Smooth muscle cell (in vitro differentiated cells): Measurements from ENCODE around the gene CDC42EP4. TPM values are rescaled to one million over a fixed set of nuclear protein-coding genes. Genes with fewer than 3 reads are reported as not detected.

Experiments
- DNase-seq: peaks from one replicate; lab custom pipeline; 2025; ENCODE audit not compliant: unreplicated experiment; lab: John Stamatoyannopoulos, UW
- H2AFZ ChIP-seq: fragments of 200-600 bp; sonication (generic); 2 replicates; pipeline ENCODE4 v1.6.0; 2016; ENCODE audit warnings: antibody characterized with exemption, low read depth, mild to moderate bottlenecking
- H3F3A ChIP-seq: fragments of 200-600 bp; sonication (generic); 2 replicates; pipeline ENCODE4 v1.6.0; 2017; ENCODE audit warnings: antibody characterized with exemption, low read depth
- H3K27ac ChIP-seq: fragments of 200-600 bp; sonication (generic); 2 replicates; pipeline ENCODE4 v1.5.1; 2016; ENCODE audit warnings: low read depth, mild to moderate bottlenecking
- H3K27me3 ChIP-seq: fragments of 200-600 bp; sonication (generic); 2 replicates; pipeline ENCODE4 v1.6.1; 2016; ENCODE audit warnings: low read depth, mild to moderate bottlenecking
- H3K36me3 ChIP-seq: fragments of 200-600 bp; sonication (generic); 2 replicates; pipeline ENCODE4 v1.5.1; 2016; ENCODE audit warnings: low read depth
- H3K4me1 ChIP-seq: fragments of 200-600 bp; sonication (generic); 2 replicates; pipeline ENCODE4 v1.5.1; 2016; ENCODE audit warnings: low read depth
- H3K4me2 ChIP-seq: fragments of 200-600 bp; sonication (generic); 2 replicates; pipeline ENCODE4 v1.6.0; 2016; ENCODE audit warnings: mild to moderate bottlenecking
- H3K4me3 ChIP-seq: fragments of 200-600 bp; sonication (generic); 2 replicates; pipeline ENCODE4 v1.5.1; 2016; ENCODE audit warnings: mild to moderate bottlenecking
- H3K79me2 ChIP-seq: fragments of 200-600 bp; sonication (generic); 2 replicates; pipeline ENCODE4 v1.6.0; 2016; ENCODE audit warnings: low read depth, mild to moderate bottlenecking
- H3K9ac ChIP-seq: fragments of 200-600 bp; sonication (generic); 2 replicates; pipeline ENCODE4 v1.6.0; 2016; ENCODE audit warnings: low read depth
- H3K9me3 ChIP-seq: fragments of 200-600 bp; sonication (generic); replicated peaks from 2 replicates; pipeline ENCODE4 v1.5.1; 2016; ENCODE audit warnings: low read depth
- H4K20me1 ChIP-seq: fragments of 200-600 bp; sonication (generic); 2 replicates; pipeline ENCODE4 v1.6.0; 2016; ENCODE audit warnings: low read depth
- WGBS: methylation state at CpG from one replicate; pipeline ENCODE4 v1.1.7; 2016; ENCODE audit warnings: low lambda C conversion rate; 5-methylcytosine and 5-hydroxymethylcytosine counted together
- polyA plus RNA-seq: library from polyadenylated mRNA; unstranded; fragments of >200 nt; fragmentation: Nextera tagmentation; extraction: Ambion mirVana; gene quantifications from 2 replicates; pipeline ENCODE4 v1.2.1, GENCODE V29; 2016
- total RNA-seq: library from RNA; depleted of rRNA; stranded (reverse); fragments of >200 nt; gene quantifications from 2 replicates; pipeline ENCODE4 v1.2.3, GENCODE V29; 2014
- TF ChIP-seq, protein P1 (sequence below): fragments of 200-600 bp; sonication (generic); IDR thresholded peaks from 2 replicates; pipeline ENCODE4 v1.5.1; 2017; ENCODE audit warnings: borderline replicate concordance, mild to moderate bottlenecking, antibody characterized with exemption; ENCODE audit not compliant: insufficient read depth, poor library complexity, severe bottlenecking

Gene CDC42EP4
- total and polyA plus RNA-seq, 2 experiments from 2014 or later: 15.1 to 21.4 TPM

DNA sequence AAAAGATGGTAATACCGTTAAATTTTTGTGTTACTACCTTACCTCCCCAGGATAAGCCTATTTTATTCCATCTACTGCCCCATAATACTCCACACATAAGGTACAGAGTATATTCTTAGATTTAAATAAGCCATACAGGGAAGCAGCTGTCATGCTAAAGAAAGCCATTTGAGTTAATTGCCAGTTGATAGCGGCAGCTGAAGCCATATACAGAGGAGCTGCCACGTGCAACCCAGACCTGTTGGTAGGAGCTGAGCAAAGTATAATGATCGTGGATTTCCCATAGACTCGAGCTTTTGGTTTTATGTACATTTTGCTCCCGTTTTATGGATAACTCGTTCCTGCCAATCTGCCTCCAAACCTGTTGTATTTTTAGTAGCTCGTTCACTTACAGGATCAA, 62.1 kb downstream of the CDC42EP4 start:
- 84% methylated on average over 8 of the region's 8 CpGs for WGBS

DNA sequence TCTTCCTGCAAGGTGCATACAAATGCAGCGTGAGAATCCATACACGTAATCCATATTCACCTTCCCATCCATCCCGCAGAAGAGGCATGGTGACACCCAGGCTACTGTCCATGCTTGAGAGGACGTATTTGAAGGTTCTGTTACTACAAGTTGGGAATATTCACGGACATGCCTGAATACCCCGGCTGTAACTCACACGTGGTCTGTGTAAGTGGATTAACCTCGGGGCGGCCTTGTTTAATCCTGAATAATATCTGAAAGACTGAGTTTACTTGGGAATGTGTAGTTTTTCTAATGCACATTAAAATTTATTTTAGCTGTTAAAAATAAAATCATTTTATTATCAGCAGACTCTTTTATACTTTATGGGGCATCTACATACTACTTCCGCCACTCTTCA, 63.3 kb downstream of the CDC42EP4 start:
- Histone ChIP-seq H3F3A (no peaks in the 10 kb centered on the region), H3K4me1 (no peaks in the 10 kb centered on the region), H3K36me3 (no peaks in the 10 kb centered on the region), H3K9ac (no peak overlapping the region), H2AFZ (no peak overlapping the region), H3K27me3 (peaks cover 6% of the 10 kb centered on the region), H3K4me3 (no peak overlapping the region), H3K27ac (no peak overlapping the region), H3K9me3 (no peaks in the 10 kb centered on the region), H4K20me1 (no peaks in the 10 kb centered on the region), H3K79me2 (no peaks in the 10 kb centered on the region), H3K4me2 (no peak overlapping the region)
- 95% methylated on average over 10 of the region's 10 CpGs for WGBS
- TF ChIP-seq, protein P1, sequence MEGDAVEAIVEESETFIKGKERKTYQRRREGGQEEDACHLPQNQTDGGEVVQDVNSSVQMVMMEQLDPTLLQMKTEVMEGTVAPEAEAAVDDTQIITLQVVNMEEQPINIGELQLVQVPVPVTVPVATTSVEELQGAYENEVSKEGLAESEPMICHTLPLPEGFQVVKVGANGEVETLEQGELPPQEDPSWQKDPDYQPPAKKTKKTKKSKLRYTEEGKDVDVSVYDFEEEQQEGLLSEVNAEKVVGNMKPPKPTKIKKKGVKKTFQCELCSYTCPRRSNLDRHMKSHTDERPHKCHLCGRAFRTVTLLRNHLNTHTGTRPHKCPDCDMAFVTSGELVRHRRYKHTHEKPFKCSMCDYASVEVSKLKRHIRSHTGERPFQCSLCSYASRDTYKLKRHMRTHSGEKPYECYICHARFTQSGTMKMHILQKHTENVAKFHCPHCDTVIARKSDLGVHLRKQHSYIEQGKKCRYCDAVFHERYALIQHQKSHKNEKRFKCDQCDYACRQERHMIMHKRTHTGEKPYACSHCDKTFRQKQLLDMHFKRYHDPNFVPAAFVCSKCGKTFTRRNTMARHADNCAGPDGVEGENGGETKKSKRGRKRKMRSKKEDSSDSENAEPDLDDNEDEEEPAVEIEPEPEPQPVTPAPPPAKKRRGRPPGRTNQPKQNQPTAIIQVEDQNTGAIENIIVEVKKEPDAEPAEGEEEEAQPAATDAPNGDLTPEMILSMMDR: no peak
- DNase-seq: no peak

More for the DNA sequence above, 62.1 kb downstream of the CDC42EP4 start:
- no peak overlapping the region for H3K27ac ChIP-seq
- H3K79me2 ChIP-seq: no peaks in the 10 kb centered on the region
- DNase-seq: no peak
- no peaks in the 10 kb centered on the region for H3K36me3 ChIP-seq
- no peaks in the 10 kb centered on the region for H3K4me1 ChIP-seq
- H3K27me3 ChIP-seq: peaks cover 6% of the 10 kb centered on the region
- H3F3A ChIP-seq: no peaks in the 10 kb centered on the region
- no peak overlapping the region for H3K4me2 ChIP-seq
- TF ChIP-seq, protein P1: no peak
- no peak overlapping the region for H2AFZ ChIP-seq
- H3K9ac ChIP-seq: no peak overlapping the region
- no peak overlapping the region for H3K4me3 ChIP-seq
- no peaks in the 10 kb centered on the region for H3K9me3 ChIP-seq
- H4K20me1 ChIP-seq: no peaks in the 10 kb centered on the region

DNA sequence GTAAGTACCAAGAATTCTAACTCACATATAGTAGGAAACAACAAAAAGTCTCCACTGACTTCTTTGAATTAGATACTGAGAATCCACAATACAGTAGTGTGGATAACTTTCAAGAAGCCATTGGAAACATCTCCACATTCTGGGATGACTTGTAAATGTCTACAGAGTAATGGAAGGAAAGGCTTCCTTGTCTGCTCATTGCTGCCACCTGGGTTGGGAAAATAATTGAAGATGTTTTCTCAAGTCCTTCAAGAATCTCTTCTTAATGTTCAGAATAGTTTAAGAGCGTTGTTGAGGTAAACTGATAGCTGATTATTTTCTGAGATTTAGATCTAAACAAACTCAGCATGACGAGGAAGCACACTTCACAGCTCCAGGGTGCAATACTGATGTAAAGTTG, 64.1 kb downstream of the CDC42EP4 start:
- Histone ChIP-seq H3K4me1 (no peaks in the 10 kb centered on the region), H4K20me1 (no peaks in the 10 kb centered on the region), H3F3A (no peaks in the 10 kb centered on the region), H3K4me3 (no peak overlapping the region), H3K27me3 (peaks cover 6% of the 10 kb centered on the region), H3K9ac (no peak overlapping the region), H3K36me3 (no peaks in the 10 kb centered on the region), H3K79me2 (no peaks in the 10 kb centered on the region), H3K9me3 (no peaks in the 10 kb centered on the region), H2AFZ (no peak overlapping the region), H3K27ac (no peak overlapping the region), H3K4me2 (no peak overlapping the region)
- TF ChIP-seq, protein P1: no peak
- no peak for DNase-seq
- 95% methylated on average over 2 of the region's 2 CpGs for WGBS

DNA sequence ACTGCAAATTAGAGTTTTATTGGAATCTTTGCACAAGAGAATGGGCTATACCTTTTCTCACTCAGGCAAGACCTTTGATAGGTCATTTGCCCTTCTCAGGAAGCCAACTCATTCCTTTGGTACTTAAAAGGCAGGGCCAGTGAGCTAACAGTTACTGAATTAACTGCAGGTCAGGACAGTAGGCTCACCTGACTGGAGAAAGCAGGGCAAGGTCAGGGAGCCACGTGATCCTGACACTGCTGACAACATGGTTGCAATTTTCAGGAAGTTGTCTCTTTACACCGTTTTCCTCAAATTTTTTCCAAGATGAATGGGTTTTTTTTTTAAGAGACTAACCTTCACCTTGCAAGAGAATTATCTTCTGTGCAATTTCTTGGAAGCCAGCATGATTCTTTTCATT, 71.2 kb downstream of the CDC42EP4 start:
- Histone ChIP-seq H3K27me3 (no peaks in the 10 kb centered on the region), H3K4me1 (no peaks in the 10 kb centered on the region), H3K36me3 (peaks cover 4% of the 10 kb centered on the region), H3F3A (no peaks in the 10 kb centered on the region), H3K4me3 (no peak overlapping the region), H3K9me3 (no peaks in the 10 kb centered on the region), H4K20me1 (peaks cover 27% of the 10 kb centered on the region), H3K9ac (no peak overlapping the region), H3K79me2 (peaks cover 9% of the 10 kb centered on the region), H3K4me2 (no peak overlapping the region), H2AFZ (no peak overlapping the region), H3K27ac (no peak overlapping the region)
- 92% methylated on average over 2 of the region's 2 CpGs for WGBS
- no peak for DNase-seq
- TF ChIP-seq, protein P1: no peak
